Panc1 (cell line): ENCODE measurements around the gene SLC35G2.

Experiments used
- CTCF ChIP-seq: fragments of 450-650 bp; IDR thresholded peaks from 2 replicates; pipeline ENCODE4 v1.5.1; 2017; ENCODE audit warnings: mild to moderate bottlenecking
- POLR2AphosphoS5 ChIP-seq: IDR thresholded peaks from 2 replicates; pipeline ENCODE4 v1.6.1; 2012; ENCODE audit warnings: mild to moderate bottlenecking, low read depth, low read length, moderate library complexity
- REST ChIP-seq, 2 experiments: IDR thresholded peaks; 2 replicates each; pipeline ENCODE4 v1.6.1; 2011 to 2012; ENCODE audit warnings: low read depth in 2 of 2, control low read depth in 1 of 2, low read length in 1 of 2, mild to moderate bottlenecking in 1 of 2, moderate library complexity in 1 of 2; ENCODE audit not compliant: insufficient read depth in 1 of 2

- TF ChIP-seq CTCF: no peak
- no peak for TF ChIP-seq REST (IDR thresholded peaks at IDR 0.05; ENCODE audit: insufficient read depth in 1 of 2, low read depth in 2 of 2, low read length in 1 of 2)
- no peak for TF ChIP-seq POLR2AphosphoS5
Observed at GRCh38 chr3:136805795-136806194, 13.1 kb upstream of the SLC35G2 start.
